Measurements from ENCODE around the gene PRKG1. TPM values are rescaled to one million over a fixed set of nuclear protein-coding genes. Genes with fewer than 3 reads are reported as not detected.

The PRKG1 gene
- total RNA-seq, 4 donors from 2014 or later = 24.5 to 46.1 (median 37.1) TPM

- no peak for TF ChIP-seq CTCF (IDR thresholded peaks at IDR 0.05)
- TF ChIP-seq POLR2AphosphoS5 (IDR thresholded peaks at IDR 0.05) = no peak
- TF ChIP-seq POLR2A (IDR thresholded peaks at IDR 0.05; ENCODE audit: low read depth) = no peak
- no peak for TF ChIP-seq EP300 (IDR thresholded peaks at IDR 0.05)
- no peaks in the 10 kb centered on the region for H3K27me3 ChIP-seq
- intact Hi-C loops (cut with DNase I) = no loop called here
- H3K36me3 ChIP-seq = no peaks in the 10 kb centered on the region
- no peaks in the 10 kb centered on the region for H3K4me1 ChIP-seq
- H3K27ac ChIP-seq (replicated peaks in 1 of 4) = no peak overlapping the region
- 89% methylated on average over 1 of the region's 1 CpG for WGBS
- DNase-seq (ENCODE audit: extremely low spot score) = no peak
- H3K9me3 ChIP-seq = no peaks in the 10 kb centered on the region
- H3K4me3 ChIP-seq = no peak overlapping the region
These were observed 1248.6 kb downstream of the PRKG1 start for GRCh38 chr10:52322936-52323335.

GRCh38 chr10:52326382-52326781 is 1252.1 kb downstream of the PRKG1 start:
- Histone ChIP-seq H3K36me3 (no peaks in the 10 kb centered on the region), H3K9me3 (no peaks in the 10 kb centered on the region), H3K4me3 (no peak overlapping the region), H3K27me3 (no peaks in the 10 kb centered on the region), H3K27ac (replicated peaks in 1 of 4) (no peak overlapping the region), H3K4me1 (no peaks in the 10 kb centered on the region)
- no peak for DNase-seq (ENCODE audit: extremely low spot score)
- no peak for TF ChIP-seq EP300 (IDR thresholded peaks at IDR 0.05)
- no peak for TF ChIP-seq CTCF (IDR thresholded peaks at IDR 0.05)
- no peak for TF ChIP-seq POLR2AphosphoS5 (IDR thresholded peaks at IDR 0.05)
- WGBS = 88% methylated on average over 2 of the region's 2 CpGs
- intact Hi-C loops (cut with DNase I) = no loop called here

- 87% methylated on average over 3 of the region's 3 CpGs for WGBS
- no peak for DNase-seq (ENCODE audit: extremely low spot score)
- TF ChIP-seq CTCF (IDR thresholded peaks at IDR 0.05) (no peak), EP300 (IDR thresholded peaks at IDR 0.05) (no peak), POLR2A (IDR thresholded peaks at IDR 0.05; ENCODE audit: low read depth) (no peak), POLR2AphosphoS5 (IDR thresholded peaks at IDR 0.05) (no peak)
- intact Hi-C loops (cut with DNase I) = no loop called here
- no peaks in the 10 kb centered on the region for H3K27me3 ChIP-seq
- no peaks in the 10 kb centered on the region for H3K36me3 ChIP-seq
- no peak overlapping the region for H3K27ac ChIP-seq (replicated peaks in 1 of 4)
- H3K4me3 ChIP-seq = no peak overlapping the region
- no peaks in the 10 kb centered on the region for H3K4me1 ChIP-seq
- H3K9me3 ChIP-seq = no peaks in the 10 kb centered on the region
These were observed 1257.5 kb downstream of the PRKG1 start for GRCh38 chr10:52331638-52332364.

- TF ChIP-seq EP300 (IDR thresholded peaks at IDR 0.05) (no peak), CTCF (IDR thresholded peaks at IDR 0.05) (no peak), POLR2AphosphoS5 (IDR thresholded peaks at IDR 0.05) (no peak), POLR2A (IDR thresholded peaks at IDR 0.05; ENCODE audit: low read depth) (no peak)
- Histone ChIP-seq H3K4me3 (no peak overlapping the region), H3K9me3 (no peaks in the 10 kb centered on the region), H3K27me3 (no peaks in the 10 kb centered on the region), H3K27ac (replicated peaks in 1 of 4) (no peak overlapping the region), H3K36me3 (no peaks in the 10 kb centered on the region), H3K4me1 (no peaks in the 10 kb centered on the region)
- intact Hi-C loops (cut with DNase I) = no loop called here
- DNase-seq (ENCODE audit: extremely low spot score) = no peak
- 82% methylated on average over 5 of the region's 5 CpGs for WGBS
These were observed 1258.5 kb downstream of the PRKG1 start for GRCh38 chr10:52332815-52333214.

GRCh38 chr10:52334595-52334994 is 1260.3 kb downstream of the PRKG1 start:
- DNase-seq (ENCODE audit: extremely low spot score) = no peak
- no peaks in the 10 kb centered on the region for H3K36me3 ChIP-seq
- H3K27ac ChIP-seq (replicated peaks in 1 of 4) = no peak overlapping the region
- H3K9me3 ChIP-seq = no peaks in the 10 kb centered on the region
- no peak for TF ChIP-seq POLR2A (IDR thresholded peaks at IDR 0.05; ENCODE audit: low read depth)
- no peak for TF ChIP-seq POLR2AphosphoS5 (IDR thresholded peaks at IDR 0.05)
- TF ChIP-seq EP300 (IDR thresholded peaks at IDR 0.05) = no peak
- no peak for TF ChIP-seq CTCF (IDR thresholded peaks at IDR 0.05)
- H3K4me1 ChIP-seq = no peaks in the 10 kb centered on the region
- WGBS = 84% methylated on average over 1 of the region's 1 CpG
- no peak overlapping the region for H3K4me3 ChIP-seq
- no peaks in the 10 kb centered on the region for H3K27me3 ChIP-seq
- intact Hi-C loops (cut with DNase I) = no loop called here

All from esophagus muscularis mucosa (tissue), 4 donors.